Measurements from ENCODE around the gene KRT27. TPM values are rescaled to one million over a fixed set of nuclear protein-coding genes. Genes with fewer than 3 reads are reported as not detected.

The KRT27 gene
- total and polyA plus RNA-seq, 9 of the 15 experiments (the other 6 are each of a cell fraction or from before 2014, with no cell fraction given): 0.10 TPM; not detected in 8

- intact Hi-C loops (cut with micrococcal nuclease): no loop called here
- H3K4me2 ChIP-seq (ENCODE audit: insufficient read depth, low read length): peak overlapping the region; percentile 66
- peak overlapping the region; percentile 67; the same call in 1 of the 2 replicates for H3K4me3 ChIP-seq
- peak overlapping the region in 1 of 2 experiments; percentile 97; a peak in 2 of 4 replicates for H3K9ac ChIP-seq (ENCODE audit: insufficient read depth in 1 of 2, low read depth in 2 of 2, low read length in 2 of 2)
- FAIRE-seq (no peak), ATAC-seq (no peak), DNase-seq (ENCODE audit: extremely low read depth in 1 of 4, low spot score in 3 of 4) (no peak)
- no TSS peak for BruUV-seq (replicated peaks)
- H3K27ac ChIP-seq (ENCODE audit: extremely low read depth, low read depth, low read length): peak overlapping the region; percentile 99
- H2AFZ ChIP-seq (ENCODE audit: low read depth, low read length): no peak overlapping the region
- no peaks in the 10 kb centered on the region for H3K27me3 ChIP-seq (ENCODE audit: control insufficient read depth in 2 of 2, insufficient read depth in 2 of 2, low read length in 2 of 2)
- H3K4me1 ChIP-seq (replicated peaks in 1 of 2; ENCODE audit: control insufficient read depth in 2 of 2, insufficient read depth in 2 of 2, low read length in 2 of 2): peaks cover 22 to 51% of the 10 kb centered on the region in 2 experiments
- in situ Hi-C loops (cut with MboI): no loop called here
- no peaks in the 10 kb centered on the region for H4K20me1 ChIP-seq (replicated peaks; ENCODE audit: control insufficient read depth, insufficient read depth, low read length)
- H3K9me3 ChIP-seq (replicated peaks; ENCODE audit: control insufficient read depth, insufficient read depth, low read depth, low read length): no peaks in the 10 kb centered on the region
- ChIA-PET CTCF (ENCODE audit: low intra/inter-chr PET ratio) (no interaction called here), POLR2A (interaction anchor here (0.7 to 0.8 kb wide), 2 partner anchors 62 to 858 kb away, joined by 3 read pairs; no protein-coding TSS in a partner anchor)
- peaks cover 87% of the 10 kb centered on the region for H3K79me2 ChIP-seq (ENCODE audit: control insufficient read depth, insufficient read depth, low read length)
- peak; percentile 22; the same call in 1 of the 2 replicates for TF ChIP-seq FOSL1 (tag; conservative IDR thresholded peaks at IDR 0.05)
- TF ChIP-seq CBFA2T3 (IDR thresholded peaks at IDR 0.05): peak; percentile 28; the same call in 1 of the 2 replicates
- no peak for TF ChIP-seq CREB5 (CRISPR knock-in tag; IDR thresholded peaks at IDR 0.05)
- no peak for TF ChIP-seq EHMT2 (IDR thresholded peaks at IDR 0.05)
- TF ChIP-seq SMARCE1 (IDR thresholded peaks at IDR 0.05): no peak
- no peak for TF ChIP-seq MLX (CRISPR knock-in tag; conservative IDR thresholded peaks at IDR 0.05)
- TF ChIP-seq ZNF311 (CRISPR knock-in tag; IDR thresholded peaks at IDR 0.05): no peak
- TF ChIP-seq SMARCA4 (IDR thresholded peaks at IDR 0.05): peak; percentile 30; the same call in 1 of the 2 replicates
- TF ChIP-seq TAF15 (IDR thresholded peaks at IDR 0.05; ENCODE audit: low read depth, low read length): no peak
- TF ChIP-seq, protein P1, sequence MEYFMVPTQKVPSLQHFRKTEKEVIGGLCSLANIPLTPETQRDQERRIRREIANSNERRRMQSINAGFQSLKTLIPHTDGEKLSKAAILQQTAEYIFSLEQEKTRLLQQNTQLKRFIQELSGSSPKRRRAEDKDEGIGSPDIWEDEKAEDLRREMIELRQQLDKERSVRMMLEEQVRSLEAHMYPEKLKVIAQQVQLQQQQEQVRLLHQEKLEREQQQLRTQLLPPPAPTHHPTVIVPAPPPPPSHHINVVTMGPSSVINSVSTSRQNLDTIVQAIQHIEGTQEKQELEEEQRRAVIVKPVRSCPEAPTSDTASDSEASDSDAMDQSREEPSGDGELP (CRISPR knock-in tag; IDR thresholded peaks at IDR 0.05; ENCODE audit: borderline replicate concordance): no peak
- no peak for TF ChIP-seq ZBTB7A (IDR thresholded peaks at IDR 0.05; ENCODE audit: borderline replicate concordance, control insufficient read depth, low read depth, low read length)
- H3K36me3 ChIP-seq (ENCODE audit: control insufficient read depth, insufficient read depth, low read length): peaks cover 34% of the 10 kb centered on the region
- H3K9me1 ChIP-seq (ENCODE audit: control insufficient read depth, insufficient read depth, low read length): peaks cover 5% of the 10 kb centered on the region
These were observed 39.2 kb upstream of the KRT27 start for GRCh38 chr17:40821536-40821935.

Data from K562 (cell line).